Activated CD8-positive, alpha-beta T cell treated with anti-CD3 and anti-CD28 coated beads, Interleukin-2, amount 10 ng/mL, durations not matched to agents 7 days and 5 days (primary cell): ENCODE data around the gene TSHR. TPM values are rescaled to one million over a fixed set of nuclear protein-coding genes. Genes with fewer than 3 reads are reported as not detected.
A peak's percentile ranks its signal among the peaks of the same experiment; 100 is the strongest.

Experiments
- ATAC-seq: fragments of 150-1000 bp; cut with Tn5 transposase; one replicate; pipeline ENCODE4 v1.10.0; 2021; ENCODE audit warnings: moderate library complexity
- CTCF ChIA-PET: fragments of 350-600 bp; sonication (Branson Sonifier 250); formaldehyde crosslinking; loops from one replicate; lab custom pipeline; 2021; ENCODE audit warnings: antibody characterized with exemption; lab: Charles Lee
- POLR2A ChIA-PET: fragments of 350-600 bp; sonication (Branson Sonifier 250); formaldehyde crosslinking; loops from one replicate; lab custom pipeline; 2021; ENCODE audit warnings: antibody characterized with exemption; lab: Charles Lee
- DNase-seq: peaks from one replicate; pipeline ENCODE4 v3.0.0-alpha.2; 2020
- H3K27ac Mint-ChIP-seq: one replicate; pipeline ENCODE4 v1.8.0; 2021; ENCODE audit warnings: mild to moderate bottlenecking, mixed read lengths
- H3K27me3 Mint-ChIP-seq: one replicate; pipeline ENCODE4 v1.8.0; 2021; ENCODE audit warnings: low read depth, mixed read lengths
- H3K36me3 Mint-ChIP-seq: one replicate; pipeline ENCODE4 v1.8.0; 2021; ENCODE audit warnings: low read depth, mixed read lengths
- H3K4me1 Mint-ChIP-seq: one replicate; pipeline ENCODE4 v1.8.0; 2021; ENCODE audit warnings: low read depth, mixed read lengths
- H3K4me3 Mint-ChIP-seq: one replicate; pipeline ENCODE4 v1.8.0; 2021; ENCODE audit warnings: mild to moderate bottlenecking, mixed read lengths
- H3K9me3 Mint-ChIP-seq: one replicate; pipeline ENCODE4 v1.8.0; 2022; ENCODE audit warnings: mixed read lengths; ENCODE audit not compliant: insufficient read depth
- total RNA-seq, 2 experiments: library from RNA; stranded (reverse); gene quantifications; one replicate each; pipeline ENCODE4 v1.2.3, GENCODE V29; 2021

The TSHR gene
- total RNA-seq, 2 experiments from 2014 or later: not detected

DNA sequence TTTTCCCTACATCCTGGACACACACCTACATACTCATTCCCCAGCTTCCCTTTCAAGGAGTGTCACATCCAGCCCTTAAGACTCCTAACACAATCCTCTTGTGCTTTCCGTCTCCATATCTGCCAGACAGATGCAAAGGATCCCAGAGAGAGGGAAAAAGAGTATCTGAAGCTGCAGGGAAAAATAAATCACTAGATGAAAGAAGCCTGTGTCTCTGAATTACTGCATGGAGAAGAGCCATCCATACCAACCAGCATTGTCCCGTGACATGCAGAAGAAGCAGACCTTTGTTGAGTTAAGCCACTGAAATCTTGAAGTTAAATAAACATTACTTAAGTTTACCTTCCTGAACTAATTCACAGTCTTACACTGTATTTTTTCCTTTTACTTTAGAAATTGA is 210.7 kb downstream of the TSHR start:
- no peak for DNase-seq
- ChIA-PET POLR2A (no interaction called here), CTCF (interaction anchor here (0.7 to 4.5 kb wide), 5 partner anchors 9 to 189 kb away, joined by 3 to 35 read pairs (median 4); no protein-coding TSS in a partner anchor)
- H3K27ac Mint-ChIP-seq: no peak overlapping the region
- no peak for ATAC-seq
- peaks cover 31% of the 10 kb centered on the region for H3K4me1 Mint-ChIP-seq
- H3K27me3 Mint-ChIP-seq: no peaks in the 10 kb centered on the region
- H3K36me3 Mint-ChIP-seq: no peaks in the 10 kb centered on the region
- H3K4me3 Mint-ChIP-seq: no peak overlapping the region
- H3K9me3 Mint-ChIP-seq: no peaks in the 10 kb centered on the region

DNA sequence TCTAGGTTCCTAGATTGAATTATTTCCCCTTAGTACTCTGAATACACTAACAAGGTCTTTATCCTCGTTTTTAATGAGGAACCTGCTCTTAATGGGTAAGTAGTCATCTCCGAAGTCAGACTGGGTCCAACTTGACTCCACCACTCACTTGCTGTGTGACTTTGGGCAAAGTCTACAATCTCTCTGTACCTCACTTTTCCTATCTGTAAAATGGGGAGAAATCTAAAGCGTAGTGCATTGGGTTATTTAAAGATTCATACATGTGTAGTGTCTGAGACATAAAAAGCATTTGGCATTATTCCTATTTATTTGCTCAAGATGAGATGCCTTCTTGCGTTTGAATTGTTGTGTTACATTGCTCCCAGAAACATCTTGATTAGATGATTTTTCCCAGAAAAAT is 213.8 kb downstream of the TSHR start:
- ATAC-seq: no peak
- CTCF ChIA-PET: interaction anchor here (0.8 to 3.9 kb wide), 12 partner anchors 12 to 226 kb away, joined by 4 to 66 read pairs (median 10); partner anchors contain the start of gene TSHR
- peaks cover 45% of the 10 kb centered on the region for H3K4me1 Mint-ChIP-seq
- peak overlapping the region; percentile 92 for H3K27ac Mint-ChIP-seq
- no peaks in the 10 kb centered on the region for H3K27me3 Mint-ChIP-seq
- DNase-seq: no peak
- H3K36me3 Mint-ChIP-seq: no peaks in the 10 kb centered on the region
- H3K4me3 Mint-ChIP-seq: peak overlapping the region; percentile 93
- H3K9me3 Mint-ChIP-seq: no peaks in the 10 kb centered on the region
- POLR2A ChIA-PET: interaction anchor here (1.1 to 2.3 kb wide), 3 partner anchors 14 to 180 kb away, joined by 3 to 14 read pairs (median 5); no protein-coding TSS in a partner anchor

DNA sequence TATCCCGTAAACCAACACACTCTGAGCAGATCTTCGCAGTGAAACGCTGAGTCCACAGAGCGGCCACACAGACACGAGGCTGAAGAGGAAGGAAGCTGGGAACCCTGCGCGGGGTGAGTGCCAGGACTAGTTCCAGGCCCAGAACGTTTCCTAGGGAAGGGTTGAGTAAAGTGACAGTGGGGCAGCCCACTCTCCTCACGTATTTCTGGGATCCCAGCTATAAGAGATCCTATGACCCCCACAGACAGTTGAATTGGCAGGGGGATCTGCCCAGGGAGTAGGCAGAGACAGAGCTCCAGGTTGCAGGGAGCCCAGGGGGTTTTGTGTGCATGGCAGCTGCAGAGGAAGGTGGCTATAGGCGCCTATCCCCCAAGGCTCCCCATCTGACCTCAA is 214.3 kb downstream of the TSHR start:
- CTCF ChIA-PET: interaction anchor here (0.6 to 3.9 kb wide), 33 partner anchors 8 to 303 kb away, joined by 3 to 66 read pairs (median 4); partner anchors contain the start of gene TSHR

DNA sequence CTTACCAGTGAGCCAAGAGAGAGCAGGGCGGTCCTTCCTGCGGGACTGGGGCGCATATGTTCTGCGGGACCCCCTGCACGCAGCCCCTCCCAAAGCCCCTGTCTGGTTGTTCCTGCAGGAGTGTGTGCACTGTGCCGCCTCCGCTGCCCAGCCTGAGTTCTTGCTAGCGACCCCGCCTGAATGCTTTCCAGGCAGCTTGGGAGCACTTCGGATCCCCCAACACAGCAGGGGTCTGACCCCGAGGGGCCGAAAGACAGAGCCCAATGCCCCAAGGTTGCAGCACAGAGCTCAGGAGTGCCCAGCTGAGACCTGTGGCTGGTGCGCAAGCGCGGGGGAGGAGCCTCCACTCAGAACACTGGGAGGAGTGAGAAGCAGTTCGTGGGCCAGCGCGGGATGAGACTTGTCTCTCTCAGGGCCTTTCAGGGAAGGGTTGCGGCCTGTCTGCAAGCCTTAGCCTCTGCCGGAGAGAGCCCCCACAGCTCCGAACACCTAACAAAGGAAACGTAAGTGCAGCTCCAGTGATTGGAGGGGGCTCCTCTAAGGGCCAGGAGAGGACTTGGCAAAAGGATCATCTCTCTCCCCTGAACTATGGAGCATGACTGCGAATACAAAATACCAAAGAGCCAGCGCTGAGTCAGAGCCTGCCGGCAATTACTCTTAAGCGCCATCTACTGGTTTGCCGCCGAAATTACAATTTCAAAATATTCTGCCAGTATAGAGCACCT is 214.8 kb downstream of the TSHR start:
- ChIA-PET CTCF (interaction anchor here (0.6 to 3.9 kb wide), 39 partner anchors 8 to 302 kb away, joined by 3 to 66 read pairs (median 4); partner anchors contain the start of gene TSHR), POLR2A (interaction anchor here (0.6 to 2.3 kb wide), 16 partner anchors 8 to 363 kb away, joined by 3 to 14 read pairs (median 3); partner anchors contain the start of genes CEP128, GTF2A1, SEL1L and TSHR)
- H3K4me1 Mint-ChIP-seq: peaks cover 42% of the 10 kb centered on the region
- DNase-seq: peak; percentile 92
- peak overlapping the region; percentile 92 for H3K27ac Mint-ChIP-seq
- peak overlapping the region; percentile 93 for H3K4me3 Mint-ChIP-seq
- H3K9me3 Mint-ChIP-seq: no peaks in the 10 kb centered on the region
- H3K27me3 Mint-ChIP-seq: no peaks in the 10 kb centered on the region
- ATAC-seq: peak; percentile 100
- H3K36me3 Mint-ChIP-seq: peaks cover 3% of the 10 kb centered on the region

More for the DNA sequence above, 214.3 kb downstream of the TSHR start:
- POLR2A ChIA-PET: interaction anchor here (0.6 to 2.3 kb wide), 13 partner anchors 9 to 364 kb away, joined by 3 to 14 read pairs (median 3); partner anchors contain the start of genes CEP128, GTF2A1, SEL1L and TSHR
- H3K27me3 Mint-ChIP-seq: no peaks in the 10 kb centered on the region
- no peak for DNase-seq
- H3K4me1 Mint-ChIP-seq: peaks cover 43% of the 10 kb centered on the region
- peak overlapping the region; percentile 93 for H3K4me3 Mint-ChIP-seq
- H3K9me3 Mint-ChIP-seq: no peaks in the 10 kb centered on the region
- peak; percentile 29 for ATAC-seq
- H3K36me3 Mint-ChIP-seq: no peaks in the 10 kb centered on the region
- peak overlapping the region; percentile 92 for H3K27ac Mint-ChIP-seq

DNA sequence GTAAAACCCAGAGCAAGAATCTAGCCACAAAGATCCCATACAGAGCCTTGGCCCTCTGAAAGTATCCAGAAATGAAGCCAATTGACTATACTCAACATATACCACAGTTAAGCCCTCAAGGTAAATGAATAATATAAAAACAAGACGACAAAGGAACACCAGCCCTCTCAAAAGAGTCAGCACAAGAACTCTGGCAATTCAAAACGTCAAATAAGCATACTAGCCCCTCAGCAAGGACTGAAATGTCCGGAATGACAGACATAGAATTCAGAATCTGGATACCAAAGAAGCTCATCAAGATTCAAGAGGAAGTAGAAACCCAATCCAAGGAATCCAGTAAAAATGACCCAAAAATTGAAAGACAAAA is 215.4 kb downstream of the TSHR start:
- CTCF ChIA-PET: interaction anchor here (0.9 to 3.9 kb wide), 27 partner anchors 9 to 301 kb away, joined by 3 to 66 read pairs (median 4); partner anchors contain the start of gene TSHR

DNA sequence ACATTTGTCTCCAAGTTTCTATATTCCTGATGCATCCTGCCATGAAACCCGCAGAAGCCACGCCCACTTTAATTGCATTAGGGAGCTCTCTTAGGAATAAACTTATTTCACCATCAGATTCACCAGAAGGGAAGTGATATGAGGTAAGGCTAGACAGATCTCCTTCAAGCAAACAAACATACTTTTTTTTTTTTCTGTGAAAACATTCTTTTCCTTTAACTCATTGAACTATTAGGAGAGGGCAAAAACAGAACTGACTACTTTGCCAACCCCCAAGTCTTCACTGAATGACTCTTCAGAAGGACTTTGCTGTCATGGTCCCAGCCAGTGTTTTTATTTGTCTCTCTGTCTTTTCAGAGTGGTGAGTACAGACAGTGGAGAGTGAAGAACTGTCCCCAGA is 216.9 kb downstream of the TSHR start:
- POLR2A ChIA-PET: interaction anchor here (0.7 kb wide), 1 partner anchor 47 kb away, joined by 3 read pairs; no protein-coding TSS in a partner anchor

More for the DNA sequence above, 215.4 kb downstream of the TSHR start:
- peaks cover 42% of the 10 kb centered on the region for H3K4me1 Mint-ChIP-seq
- POLR2A ChIA-PET: interaction anchor here (1.0 to 2.3 kb wide), 11 partner anchors 8 to 294 kb away, joined by 3 to 14 read pairs (median 4); partner anchors contain the start of genes GTF2A1 and TSHR
- peak overlapping the region; percentile 92 for H3K27ac Mint-ChIP-seq
- DNase-seq: no peak
- H3K4me3 Mint-ChIP-seq: peak overlapping the region; percentile 93
- peaks cover 3% of the 10 kb centered on the region for H3K36me3 Mint-ChIP-seq
- H3K9me3 Mint-ChIP-seq: no peaks in the 10 kb centered on the region
- no peaks in the 10 kb centered on the region for H3K27me3 Mint-ChIP-seq
- no peak for ATAC-seq

DNA sequence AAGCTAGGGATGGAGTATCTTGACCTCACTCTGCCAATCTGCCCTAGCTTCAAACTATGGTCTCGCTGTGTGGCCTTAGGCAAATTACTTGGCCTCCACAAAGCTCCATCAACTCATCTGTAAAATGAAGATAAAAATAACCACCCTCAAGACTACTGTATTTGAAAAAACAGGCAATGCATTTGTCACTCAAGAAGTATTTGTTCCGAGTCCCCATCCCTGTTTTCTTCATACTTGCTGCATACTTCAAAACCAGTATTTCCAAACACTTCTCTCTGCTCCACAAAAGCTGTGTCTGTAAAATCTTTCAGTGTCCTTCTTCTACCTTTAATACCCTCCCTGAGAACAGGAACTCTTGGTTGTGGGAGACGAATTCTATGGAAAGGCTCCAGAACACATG is 217.5 kb downstream of the TSHR start:
- Mint-ChIP-seq H3K27ac (no peak overlapping the region), H3K9me3 (no peaks in the 10 kb centered on the region), H3K4me1 (peaks cover 51% of the 10 kb centered on the region), H3K36me3 (peaks cover 6% of the 10 kb centered on the region), H3K27me3 (no peaks in the 10 kb centered on the region), H3K4me3 (no peak overlapping the region)
- ATAC-seq (no peak), DNase-seq (no peak)
- ChIA-PET CTCF (interaction anchor here (1.2 to 3.9 kb wide), 4 partner anchors 12 to 292 kb away, joined by 3 to 33 read pairs (median 11); no protein-coding TSS in a partner anchor), POLR2A (no interaction called here)

More for the DNA sequence above, 216.9 kb downstream of the TSHR start:
- Mint-ChIP-seq H3K4me1 (peaks cover 48% of the 10 kb centered on the region), H3K27me3 (no peaks in the 10 kb centered on the region), H3K9me3 (no peaks in the 10 kb centered on the region), H3K4me3 (no peak overlapping the region), H3K36me3 (peaks cover 6% of the 10 kb centered on the region), H3K27ac (no peak overlapping the region)
- ATAC-seq (no peak), DNase-seq (no peak)
- CTCF ChIA-PET: interaction anchor here (1.2 to 3.9 kb wide), 5 partner anchors 13 to 292 kb away, joined by 3 to 33 read pairs (median 11); no protein-coding TSS in a partner anchor

DNA sequence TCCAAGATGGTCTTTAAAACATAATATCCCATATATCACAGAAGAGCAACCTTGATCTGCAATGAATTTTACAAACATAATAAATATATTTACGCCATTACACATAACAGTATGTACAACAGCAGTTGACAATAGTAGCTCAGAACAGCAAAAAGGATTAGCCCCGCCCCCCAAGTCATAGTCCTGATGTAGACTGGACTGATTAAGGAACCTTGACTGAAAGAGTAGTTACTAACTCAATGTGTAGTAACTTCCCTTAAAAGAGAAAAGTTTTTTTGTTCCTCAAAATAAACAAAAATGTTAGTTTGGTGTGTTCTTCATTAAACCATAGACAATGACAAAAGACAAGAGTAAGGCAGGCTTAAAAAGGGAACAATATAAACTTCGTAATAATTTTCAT is 220.8 kb downstream of the TSHR start:
- no peaks in the 10 kb centered on the region for H3K9me3 Mint-ChIP-seq
- H3K27ac Mint-ChIP-seq: no peak overlapping the region
- ChIA-PET POLR2A (no interaction called here), CTCF (interaction anchor here (0.7 to 0.9 kb wide), 4 partner anchors 12 to 590 kb away, joined by 3 to 4 read pairs (median 3); no protein-coding TSS in a partner anchor)
- no peak for ATAC-seq
- no peaks in the 10 kb centered on the region for H3K27me3 Mint-ChIP-seq
- peaks cover 19% of the 10 kb centered on the region for H3K36me3 Mint-ChIP-seq
- no peak for DNase-seq
- H3K4me1 Mint-ChIP-seq: peaks cover 26% of the 10 kb centered on the region
- H3K4me3 Mint-ChIP-seq: no peak overlapping the region

DNA sequence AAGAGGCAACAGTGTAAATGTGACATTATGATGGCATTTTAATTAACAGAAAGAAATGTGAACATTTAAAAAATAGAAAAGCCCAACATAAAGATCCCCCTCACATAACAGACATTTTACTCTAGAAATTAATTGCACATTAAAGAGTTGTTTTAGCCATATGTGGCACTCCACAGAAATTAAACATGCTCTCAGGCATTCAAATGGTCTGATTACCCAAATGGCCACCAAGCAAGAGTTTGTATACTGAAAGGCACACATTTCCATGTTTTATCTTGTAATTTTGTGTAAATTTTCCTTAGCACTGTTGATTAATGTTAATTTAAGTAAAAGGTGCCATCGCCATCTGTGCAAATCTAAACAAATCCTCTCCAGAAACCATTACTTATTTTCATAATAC is 221.8 kb downstream of the TSHR start:
- ChIA-PET POLR2A (no interaction called here), CTCF (no interaction called here)
- H3K9me3 Mint-ChIP-seq: no peaks in the 10 kb centered on the region
- peaks cover 18% of the 10 kb centered on the region for H3K4me1 Mint-ChIP-seq
- no peak overlapping the region for H3K27ac Mint-ChIP-seq
- no peak overlapping the region for H3K4me3 Mint-ChIP-seq
- peaks cover 27% of the 10 kb centered on the region for H3K36me3 Mint-ChIP-seq
- H3K27me3 Mint-ChIP-seq: no peaks in the 10 kb centered on the region
- no peak for ATAC-seq
- DNase-seq: no peak

DNA sequence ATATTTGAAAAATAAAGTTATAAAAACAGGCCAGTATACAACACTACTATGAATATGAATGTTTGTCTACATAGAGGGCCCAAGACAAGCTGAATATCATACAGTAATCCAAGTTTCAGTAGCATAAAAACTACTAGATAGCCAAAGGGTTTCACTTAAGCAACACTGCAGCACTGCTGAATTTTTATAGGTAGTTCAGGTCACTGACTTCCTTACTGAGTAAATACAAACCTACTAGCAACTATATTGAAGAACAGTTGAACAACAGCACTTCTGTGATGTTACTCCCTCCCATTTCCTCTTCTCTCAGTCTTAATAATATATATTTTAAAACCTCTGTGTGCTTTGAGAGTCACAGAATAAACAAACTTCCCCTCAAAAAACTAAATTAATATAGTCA is 222.6 kb downstream of the TSHR start:
- no peak for ATAC-seq
- ChIA-PET CTCF (interaction anchor here (1.2 to 9.2 kb wide), 3 partner anchors 7 to 191 kb away, joined by 3 to 66 read pairs (median 4); no protein-coding TSS in a partner anchor), POLR2A (interaction anchor here (0.7 kb wide), 1 partner anchor 8 kb away, joined by 3 read pairs; no protein-coding TSS in a partner anchor)
- Mint-ChIP-seq H3K9me3 (no peaks in the 10 kb centered on the region), H3K4me3 (no peak overlapping the region), H3K4me1 (peaks cover 12% of the 10 kb centered on the region), H3K27me3 (no peaks in the 10 kb centered on the region), H3K27ac (no peak overlapping the region), H3K36me3 (peaks cover 33% of the 10 kb centered on the region)
- no peak for DNase-seq

DNA sequence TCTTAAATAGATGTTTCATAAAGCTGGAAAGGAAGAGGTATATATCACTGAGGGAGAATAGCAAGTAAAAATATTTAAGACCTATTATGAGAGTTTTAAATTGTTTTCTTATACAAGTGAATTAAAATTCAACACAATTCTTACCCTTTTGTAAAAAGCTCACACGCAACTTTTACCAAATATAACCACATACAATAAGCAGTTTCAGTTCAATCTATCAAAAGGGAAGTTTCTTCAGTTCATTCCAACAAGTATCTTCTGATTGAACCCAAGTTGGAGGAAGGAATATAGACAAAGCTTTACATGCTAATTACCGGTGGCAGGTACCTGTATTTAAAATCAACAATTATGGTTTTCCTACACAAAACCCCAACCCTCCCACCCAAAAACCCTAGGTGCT is 224.2 kb downstream of the TSHR start:
- ChIA-PET POLR2A (interaction anchor here (1.3 kb wide), 1 partner anchor 9 kb away, joined by 4 read pairs; no protein-coding TSS in a partner anchor), CTCF (interaction anchor here (1.3 to 9.2 kb wide), 3 partner anchors 9 to 88 kb away, joined by 3 to 66 read pairs (median 4); no protein-coding TSS in a partner anchor)
- DNase-seq: no peak
- peaks cover 14% of the 10 kb centered on the region for H3K4me1 Mint-ChIP-seq
- H3K36me3 Mint-ChIP-seq: peaks cover 46% of the 10 kb centered on the region
- H3K27me3 Mint-ChIP-seq: no peaks in the 10 kb centered on the region
- H3K9me3 Mint-ChIP-seq: no peaks in the 10 kb centered on the region
- ATAC-seq: no peak
- no peak overlapping the region for H3K4me3 Mint-ChIP-seq
- H3K27ac Mint-ChIP-seq: no peak overlapping the region
